Pulmonary artery endothelial cell (primary cell): ENCODE data around the gene TFF2. TPM values are rescaled to one million over a fixed set of nuclear protein-coding genes. Genes with fewer than 3 reads are reported as not detected.

Experiments
- DNase-seq: peaks from one replicate; pipeline ENCODE4 v3.0.0-alpha.2; 2011; ENCODE audit warnings: low read depth, low spot score
- total RNA-seq: library from RNA; depleted of rRNA; stranded (reverse); fragments of >200 nt; gene quantifications from 2 replicates; pipeline ENCODE4 v1.2.3, GENCODE V29; 2014

The TFF2 gene
- total RNA-seq, 1 donor from 2014 or later = not detected

- DNase-seq = no peak
Observed at GRCh38 chr21:42366292-42367010, 15.7 kb upstream of the TFF2 start, which contains the start of gene TFF1. TFF1 (minus strand) TSS chr21:42366535; CDS start chr21:42366495, 40 bp downstream.

GRCh38 chr21:42365770-42366169, 15.0 kb upstream of the TFF2 start:
- DNase-seq = no peak

GRCh38 chr21:42364304-42364865, 13.6 kb upstream of the TFF2 start:
- no peak for DNase-seq

GRCh38 chr21:42363312-42363711, 12.5 kb upstream of the TFF2 start:
- no peak for DNase-seq

- no peak for DNase-seq
Observed at GRCh38 chr21:42362700-42363099, 11.9 kb upstream of the TFF2 start.

- DNase-seq = no peak
Observed at GRCh38 chr21:42362198-42362597, 11.4 kb upstream of the TFF2 start.

- no peak for DNase-seq
Observed at GRCh38 chr21:42361286-42361685, 10.5 kb upstream of the TFF2 start.

- DNase-seq = no peak
Observed at GRCh38 chr21:42360317-42360716, 9.5 kb upstream of the TFF2 start.

GRCh38 chr21:42358937-42359336, 8.1 kb upstream of the TFF2 start:
- no peak for DNase-seq

- no peak for DNase-seq
Observed at GRCh38 chr21:42358261-42358660, 7.5 kb upstream of the TFF2 start.

- no peak for DNase-seq
Observed at GRCh38 chr21:42357307-42357706, 6.5 kb upstream of the TFF2 start.

- DNase-seq = no peak
Observed at GRCh38 chr21:42356650-42357049, 5.9 kb upstream of the TFF2 start.

GRCh38 chr21:42356046-42356445, 5.3 kb upstream of the TFF2 start:
- DNase-seq = no peak

- no peak for DNase-seq
Observed at GRCh38 chr21:42353623-42354022, 2.8 kb upstream of the TFF2 start.

GRCh38 chr21:42352441-42353095, 1.8 kb upstream of the TFF2 start:
- no peak for DNase-seq

GRCh38 chr21:42351626-42352440, 1.0 kb upstream of the TFF2 start:
- DNase-seq = no peak

GRCh38 chr21:42350318-42350910, 380 bp downstream of the TFF2 start:
- no peak for DNase-seq

- no peak for DNase-seq
Observed at GRCh38 chr21:42349420-42350317, 1.1 kb downstream of the TFF2 start.

- DNase-seq = no peak
Observed at GRCh38 chr21:42348762-42349161, 2.0 kb downstream of the TFF2 start.

- no peak for DNase-seq
Observed at GRCh38 chr21:42347601-42348327, 3.0 kb downstream of the TFF2 start.
